GM19397 (cell line): ENCODE data around the gene GAPDH.
"Not testable (repeated sequence)": the region's sequence is repeated elsewhere in the genome, so short reads cannot be mapped to it uniquely, and the experiment has no call there.

Experiments used
- ATAC-seq: cut with Tn5 transposase; IDR thresholded peaks from one replicate; pipeline ENCODE4 v1.9.1; 2021; ENCODE audit warnings: mild to moderate bottlenecking, moderate library complexity; ENCODE audit not compliant: unreplicated experiment

The GAPDH gene

DNA sequence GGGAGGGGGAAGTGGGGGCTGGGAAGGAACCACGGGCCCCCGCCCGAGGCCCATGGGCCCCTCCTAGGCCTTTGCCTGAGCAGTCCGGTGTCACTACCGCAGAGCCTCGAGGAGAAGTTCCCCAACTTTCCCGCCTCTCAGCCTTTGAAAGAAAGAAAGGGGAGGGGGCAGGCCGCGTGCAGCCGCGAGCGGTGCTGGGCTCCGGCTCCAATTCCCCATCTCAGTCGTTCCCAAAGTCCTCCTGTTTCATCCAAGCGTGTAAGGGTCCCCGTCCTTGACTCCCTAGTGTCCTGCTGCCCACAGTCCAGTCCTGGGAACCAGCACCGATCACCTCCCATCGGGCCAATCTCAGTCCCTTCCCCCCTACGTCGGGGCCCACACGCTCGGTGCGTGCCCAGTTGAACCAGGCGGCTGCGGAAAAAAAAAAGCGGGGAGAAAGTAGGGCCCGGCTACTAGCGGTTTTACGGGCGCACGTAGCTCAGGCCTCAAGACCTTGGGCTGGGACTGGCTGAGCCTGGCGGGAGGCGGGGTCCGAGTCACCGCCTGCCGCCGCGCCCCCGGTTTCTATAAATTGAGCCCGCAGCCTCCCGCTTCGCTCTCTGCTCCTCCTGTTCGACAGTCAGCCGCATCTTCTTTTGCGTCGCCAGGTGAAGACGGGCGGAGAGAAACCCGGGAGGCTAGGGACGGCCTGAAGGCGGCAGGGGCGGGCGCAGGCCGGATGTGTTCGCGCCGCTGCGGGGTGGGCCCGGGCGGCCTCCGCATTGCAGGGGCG, at the start of gene GAPDH:
Gene GAPDH (plus strand): TSS at position 595 of the 772 bp plus-strand sequence. CDS start 316 bp downstream, outside the sequence.
- ATAC-seq = peak; percentile 58

- ATAC-seq = no peak
These were observed 46.1 kb upstream of the GAPDH start for GRCh38 chr12:6488240-6488639.

DNA sequence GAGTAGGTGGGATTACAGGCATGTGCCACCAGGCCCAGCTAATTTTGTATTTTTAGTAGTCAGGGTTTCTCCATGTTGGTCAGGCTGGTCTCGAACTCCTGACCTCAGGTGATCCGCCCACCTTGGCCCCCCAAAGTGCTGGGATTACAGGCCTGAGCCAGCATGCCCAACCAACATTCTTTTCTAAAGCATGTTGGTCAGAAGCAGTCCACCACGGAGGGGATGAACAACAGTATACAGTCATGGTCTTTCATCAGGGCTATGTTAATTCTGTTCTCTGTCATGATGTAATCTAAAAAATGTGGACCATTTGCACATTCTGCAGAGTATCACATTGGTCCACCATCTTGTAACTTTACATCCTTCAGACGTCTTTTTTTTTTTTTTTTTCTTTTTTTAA, 44.9 kb upstream of the GAPDH start:
- ATAC-seq = no peak

GRCh38 chr12:6490673-6491072, 43.6 kb upstream of the GAPDH start:
- not testable (repeated sequence) for ATAC-seq

GRCh38 chr12:6492838-6493496, 41.4 kb upstream of the GAPDH start, which contains the start of gene MRPL51:
TSS of gene MRPL51 (minus strand) at chr12:6493262. CDS start at chr12:6493136, 126 bp downstream.
- peak; percentile 73 for ATAC-seq

- peak; percentile 87 for ATAC-seq
These were observed 40.6 kb upstream of the GAPDH start, which contains the start of gene NCAPD2 for GRCh38 chr12:6493497-6494257. TSS of gene NCAPD2 (plus strand) at chr12:6494102. CDS start at chr12:6495099, 997 bp downstream.

- no peak for ATAC-seq
These were observed 40.0 kb upstream of the GAPDH start for GRCh38 chr12:6494258-6494743.

DNA sequence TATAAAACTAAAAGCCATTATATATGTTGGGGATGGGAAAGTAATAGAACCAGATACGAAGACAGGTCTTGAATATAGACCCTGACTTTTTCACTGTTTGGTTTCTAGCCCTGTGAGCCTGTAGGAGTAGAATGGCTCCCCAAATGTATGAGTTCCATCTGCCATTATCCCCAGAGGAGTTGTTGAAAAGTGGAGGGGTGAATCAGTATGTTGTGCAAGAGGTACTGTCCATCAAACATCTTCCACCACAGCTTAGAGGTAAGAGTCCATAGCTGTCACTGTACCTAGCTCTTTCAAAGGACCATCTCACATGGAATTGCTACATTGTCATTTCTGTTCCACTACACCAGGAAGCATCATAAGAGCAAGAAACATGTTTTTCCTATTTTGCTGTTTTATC, 39.3 kb upstream of the GAPDH start:
- ATAC-seq = no peak

DNA sequence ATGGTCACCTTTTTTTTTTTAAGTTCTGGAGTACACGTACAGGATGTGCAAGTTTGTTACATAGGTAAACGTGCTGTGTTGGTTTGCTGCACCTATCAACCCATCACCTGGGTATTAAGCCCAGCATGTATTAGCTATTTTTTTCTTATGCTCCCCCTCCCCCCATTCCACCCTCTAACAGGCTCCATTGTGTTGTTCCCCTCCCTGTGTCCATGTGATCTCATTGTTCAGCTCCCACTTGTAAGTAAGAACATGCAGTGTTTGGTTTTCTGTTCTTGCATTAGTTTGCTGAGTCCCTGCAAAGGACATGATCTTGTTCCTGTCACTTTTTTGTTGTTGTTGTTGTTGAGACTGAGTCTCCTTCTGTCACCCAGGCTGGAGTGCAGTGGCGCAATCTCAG, 37.0 kb upstream of the GAPDH start:
- not testable (repeated sequence) for ATAC-seq

DNA sequence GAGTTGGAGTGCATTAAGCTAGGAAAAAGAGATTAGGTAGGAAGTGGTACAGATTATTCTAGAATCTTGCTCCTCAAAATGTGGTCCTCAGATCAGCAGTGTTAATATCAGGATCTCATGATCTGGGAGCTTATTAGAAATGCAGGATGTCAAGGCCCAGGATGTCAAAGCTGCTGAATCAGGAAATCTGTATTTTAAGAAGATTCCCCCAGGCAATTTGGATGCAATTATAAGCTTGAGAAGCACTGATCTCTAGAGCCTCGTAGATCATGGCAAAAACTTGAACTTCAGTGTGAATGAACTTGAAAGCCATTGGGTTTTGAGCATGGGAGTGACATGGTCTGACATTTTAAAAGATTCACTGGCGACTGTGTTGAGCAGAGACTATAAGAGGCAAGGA, 33.9 kb upstream of the GAPDH start:
- no peak for ATAC-seq

DNA sequence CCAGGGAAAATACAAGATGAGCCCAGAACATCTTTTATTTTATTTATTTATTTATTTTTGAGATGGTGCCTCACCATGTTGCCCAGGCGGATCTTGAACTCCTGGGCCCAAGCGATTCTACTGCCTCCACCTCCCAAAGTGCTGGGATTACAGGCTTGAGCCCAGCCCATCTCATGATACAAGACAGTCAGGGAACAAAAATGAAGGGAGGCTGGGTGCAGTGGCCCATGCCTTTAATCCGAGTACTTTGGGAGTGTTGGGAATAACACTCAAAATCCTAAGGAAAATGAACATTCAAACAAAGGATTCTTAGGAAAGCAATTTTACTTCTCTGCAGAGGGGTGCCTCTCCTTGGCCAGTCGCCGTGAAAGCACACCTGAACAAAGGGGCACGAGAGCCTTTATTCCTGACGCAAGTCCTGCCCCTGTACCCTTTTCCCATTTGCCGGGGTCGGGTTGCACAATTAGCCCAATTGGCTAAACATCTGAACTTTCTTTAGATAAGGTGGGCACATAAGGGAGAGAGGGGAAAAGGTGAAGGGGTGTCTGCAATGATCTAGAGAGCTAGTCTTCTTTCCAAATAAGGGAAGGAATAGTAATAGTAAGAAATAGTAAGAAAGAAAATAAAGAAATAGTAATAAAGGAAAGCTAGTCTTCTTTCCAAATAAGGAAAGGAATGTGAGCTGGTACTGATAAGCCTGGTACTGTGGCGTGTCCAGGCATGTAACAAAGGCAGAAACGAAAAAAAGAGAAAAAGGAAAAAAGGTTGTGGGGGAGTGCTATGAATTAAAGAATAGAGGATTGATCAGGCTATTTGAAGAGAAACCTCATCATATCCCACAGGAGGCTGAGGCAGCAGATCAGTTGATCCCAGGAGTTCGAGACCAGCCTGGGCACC, 27.0 kb upstream of the GAPDH start:
- ATAC-seq = no peak

DNA sequence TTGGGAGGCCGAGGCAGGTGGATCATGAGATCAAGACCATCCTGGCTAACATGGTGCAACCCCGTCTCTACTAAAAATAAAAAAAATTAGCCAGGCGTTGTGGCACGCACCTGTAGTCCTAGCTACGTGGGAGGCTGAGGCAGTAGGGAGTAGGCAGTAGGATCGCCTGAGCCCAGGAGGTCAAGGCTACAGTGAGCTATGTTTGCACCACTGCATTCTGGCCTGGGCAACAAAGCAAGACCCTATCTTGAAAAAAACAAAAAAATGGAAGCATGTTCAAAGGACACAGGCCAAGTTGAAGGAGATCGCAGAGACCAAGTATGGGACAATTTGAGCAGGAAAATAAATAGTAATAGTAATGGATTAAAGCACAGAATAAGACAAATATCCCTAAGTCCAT, 26.2 kb upstream of the GAPDH start:
- no peak for ATAC-seq

DNA sequence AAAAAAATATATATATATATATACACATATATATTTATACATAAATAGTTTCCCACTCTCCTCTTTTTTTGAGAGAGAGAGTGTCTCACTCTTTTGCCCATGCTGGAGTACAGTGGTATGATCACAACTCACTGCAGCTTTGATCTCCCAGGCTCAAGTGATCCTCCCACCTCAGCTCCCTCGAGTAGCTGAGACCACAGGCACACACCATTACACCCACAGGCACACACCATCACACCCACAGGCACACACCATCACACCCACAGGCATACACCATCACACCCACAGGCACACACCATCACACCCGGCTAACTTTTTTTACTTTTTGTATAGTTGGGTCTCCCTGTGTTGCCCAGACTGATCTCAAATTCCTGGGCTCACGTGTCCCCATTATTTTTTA, 14.1 kb upstream of the GAPDH start:
- no peak for ATAC-seq

DNA sequence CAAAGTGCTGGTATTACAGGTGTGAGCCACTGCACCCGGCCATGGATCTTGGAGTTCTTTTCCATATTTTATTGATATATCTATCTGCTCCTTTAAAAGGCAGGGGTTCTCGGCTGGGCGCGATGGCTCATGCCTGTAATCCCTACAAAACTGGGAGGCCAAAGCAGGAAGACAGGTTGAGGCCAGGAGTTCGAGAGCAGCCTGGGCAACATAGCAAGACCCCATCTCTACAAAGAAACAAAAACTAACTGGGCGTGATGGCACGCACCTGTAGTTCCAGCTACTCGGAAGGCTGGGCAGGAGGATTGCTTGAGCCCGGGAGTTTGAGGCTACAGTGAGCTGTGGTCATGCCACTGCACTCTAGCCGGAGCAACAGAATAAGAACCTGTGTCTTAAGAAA, 12.1 kb upstream of the GAPDH start:
- ATAC-seq = no peak

GRCh38 chr12:6523708-6524107, 10.6 kb upstream of the GAPDH start:
- no peak for ATAC-seq

DNA sequence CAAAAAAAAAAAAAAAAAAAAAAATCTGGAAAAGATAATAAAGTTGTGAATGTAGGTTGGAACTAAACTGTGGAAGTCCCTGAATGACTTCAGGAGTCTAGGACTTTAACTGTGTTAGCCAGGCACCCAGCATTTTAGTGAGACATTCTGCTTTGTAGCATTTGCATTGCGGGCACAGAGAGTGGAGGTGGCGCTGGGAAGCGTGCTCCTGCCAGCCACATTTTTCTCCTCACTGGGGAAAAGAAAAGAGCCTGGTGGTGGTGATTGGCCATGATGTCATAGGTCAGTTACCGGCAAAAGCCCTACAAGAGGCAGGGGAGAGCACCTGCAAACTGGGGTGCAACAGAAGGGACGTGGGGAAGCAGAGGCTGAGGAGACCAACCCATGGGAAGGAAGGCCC, 9.7 kb upstream of the GAPDH start:
- no peak for ATAC-seq

- no peak for ATAC-seq
These were observed 8.1 kb upstream of the GAPDH start for GRCh38 chr12:6526201-6526600.

- no peak for ATAC-seq
These were observed 7.4 kb upstream of the GAPDH start for GRCh38 chr12:6526766-6527525.

DNA sequence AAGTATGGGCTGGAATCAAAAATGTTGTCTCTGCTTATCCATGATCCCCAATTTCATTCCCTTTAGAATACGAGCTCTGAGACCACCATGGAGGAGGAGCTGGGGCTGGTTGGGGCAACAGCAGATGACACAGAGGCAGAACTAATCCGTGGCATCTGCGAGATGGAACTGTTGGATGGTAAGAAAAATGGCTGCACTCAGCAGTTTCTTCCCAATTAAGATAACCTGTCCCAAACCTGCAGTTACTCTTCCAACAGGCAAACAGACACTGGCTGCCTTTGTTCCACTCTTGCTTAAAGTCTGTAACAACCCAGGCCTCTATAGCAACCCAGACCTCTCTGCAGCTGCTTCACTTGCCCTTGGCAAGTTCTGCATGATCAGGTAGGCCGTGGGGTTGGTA, 6.6 kb upstream of the GAPDH start:
- ATAC-seq = no peak
